HEK293 (cell line): ENCODE data around the gene GBP6.
"Not testable (repeated sequence)": the region's sequence is repeated elsewhere in the genome, so short reads cannot be mapped to it uniquely, and the experiment has no call there.

Experiments
- CTCF ChIA-PET: fragments of 350-600 bp; formaldehyde crosslinking; extraction: SDS; loops from one replicate; lab custom pipeline; 2021; ENCODE audit warnings: antibody characterized with exemption; lab: Yijun Ruan, JAX
- POLR2A ChIA-PET: fragments of 300-600 bp; formaldehyde crosslinking; extraction: SDS; loops from one replicate; lab custom pipeline; 2020; ENCODE audit warnings: antibody characterized with exemption, inconsistent platforms; lab: Yijun Ruan, JAX
- H3K27ac ChIP-seq: fragments of 200-500 bp; sonication (Bioruptor generic); 2 replicates; pipeline ENCODE4 v1.5.1; 2014; ENCODE audit warnings: low read depth, low read length, control low read depth, inconsistent platforms; ENCODE audit errors: extremely low read depth
- H3K36me3 ChIP-seq, 2 experiments: fragments of 200-500 bp in 1 of 2; sonication (Bioruptor generic) in 1 of 2; 1 replicate in 1 of 2; 2 replicates in 1 of 2; pipeline ENCODE4 v1.5.1; 2014 to 2017; ENCODE audit warnings: inconsistent platforms in 2 of 2, low read length in 2 of 2; ENCODE audit not compliant: control insufficient read depth in 2 of 2, insufficient read depth in 1 of 2
- H3K4me1 ChIP-seq: fragments of 200-500 bp; sonication (Bioruptor generic); 2 replicates; pipeline ENCODE4 v1.5.1; 2014; ENCODE audit warnings: mild to moderate bottlenecking, low read length, inconsistent platforms; ENCODE audit not compliant: control insufficient read depth, insufficient read depth
- H3K4me3 ChIP-seq: 2 replicates; pipeline ENCODE4 v1.5.1; 2011; ENCODE audit warnings: low read depth, mild to moderate bottlenecking, control low read depth, low read length, moderate library complexity
- H3K9me3 ChIP-seq: fragments of 200-500 bp; sonication (Bioruptor generic); 2 replicates; pipeline ENCODE4 v1.5.1; 2014; ENCODE audit warnings: low read depth, low read length, inconsistent platforms; ENCODE audit not compliant: control insufficient read depth, insufficient read depth
- YY2 ChIP-seq: fragments of 450-650 bp; formaldehyde crosslinking; IDR thresholded peaks from 2 replicates; pipeline ENCODE4 v1.5.1; 2016; ENCODE audit warnings: missing biosample characterization, missing genetic modification characterization
- ZNF184 ChIP-seq: fragments of 450-650 bp; IDR thresholded peaks from 2 replicates; pipeline ENCODE4 v1.5.1; 2018; ENCODE audit warnings: missing biosample characterization, mild to moderate bottlenecking, missing genetic modification characterization
- ZNF692 ChIP-seq: fragments of 450-650 bp; formaldehyde crosslinking; IDR thresholded peaks from 2 replicates; pipeline ENCODE4 v1.5.1; 2016; ENCODE audit warnings: missing biosample characterization, missing genetic modification characterization
- ZNF843 ChIP-seq: fragments of 450-650 bp; formaldehyde crosslinking; IDR thresholded peaks from 2 replicates; pipeline ENCODE4 v1.5.1; 2016; ENCODE audit warnings: missing biosample characterization, missing genetic modification characterization

The GBP6 gene

GRCh38 chr1:89433421-89433820 is 69.6 kb downstream of the GBP6 start (continued):
- TF ChIP-seq ZNF843 (tag by site-specific recombination) (no peak), YY2 (tag by site-specific recombination) (no peak), ZNF184 (tag by site-specific recombination) (no peak), ZNF692 (no peak)

- H3K36me3 ChIP-seq, H3K4me3 ChIP-seq, H3K27ac ChIP-seq, H3K4me1 ChIP-seq, POLR2A ChIA-PET, H3K9me3 ChIP-seq: not testable (repeated sequence)
- CTCF ChIA-PET, result interaction anchor here (1.1 to 1.4 kb wide), 2 partner anchors 20 to 76 kb away, joined by 3 read pairs; no protein-coding TSS in a partner anchor
Measured at GRCh38 chr1:89434058-89434780, 70.4 kb downstream of the GBP6 start.
